CD4-positive, alpha-beta T cell treated with Interleukin-6 at 100 ng/mL for 8 hours (primary cell): ENCODE data around the gene FUCA1.
"Not testable (repeated sequence)": the region's sequence is repeated elsewhere in the genome, so short reads cannot be mapped to it uniquely, and the experiment has no call there.

ENCODE experiments used
- DNase-seq: peaks from one replicate; pipeline ENCODE4 v3.0.0-alpha.2; 2020; ENCODE audit warnings: mixed read lengths, low spot score

FUCA1 gene

GRCh38 chr1:23867895-23868556 lies at the start of gene FUCA1:
TSS of gene FUCA1 (minus strand) at chr1:23868290. CDS start at chr1:23868286, 4 bp downstream.
- DNase-seq: peak; percentile 96

DNA sequence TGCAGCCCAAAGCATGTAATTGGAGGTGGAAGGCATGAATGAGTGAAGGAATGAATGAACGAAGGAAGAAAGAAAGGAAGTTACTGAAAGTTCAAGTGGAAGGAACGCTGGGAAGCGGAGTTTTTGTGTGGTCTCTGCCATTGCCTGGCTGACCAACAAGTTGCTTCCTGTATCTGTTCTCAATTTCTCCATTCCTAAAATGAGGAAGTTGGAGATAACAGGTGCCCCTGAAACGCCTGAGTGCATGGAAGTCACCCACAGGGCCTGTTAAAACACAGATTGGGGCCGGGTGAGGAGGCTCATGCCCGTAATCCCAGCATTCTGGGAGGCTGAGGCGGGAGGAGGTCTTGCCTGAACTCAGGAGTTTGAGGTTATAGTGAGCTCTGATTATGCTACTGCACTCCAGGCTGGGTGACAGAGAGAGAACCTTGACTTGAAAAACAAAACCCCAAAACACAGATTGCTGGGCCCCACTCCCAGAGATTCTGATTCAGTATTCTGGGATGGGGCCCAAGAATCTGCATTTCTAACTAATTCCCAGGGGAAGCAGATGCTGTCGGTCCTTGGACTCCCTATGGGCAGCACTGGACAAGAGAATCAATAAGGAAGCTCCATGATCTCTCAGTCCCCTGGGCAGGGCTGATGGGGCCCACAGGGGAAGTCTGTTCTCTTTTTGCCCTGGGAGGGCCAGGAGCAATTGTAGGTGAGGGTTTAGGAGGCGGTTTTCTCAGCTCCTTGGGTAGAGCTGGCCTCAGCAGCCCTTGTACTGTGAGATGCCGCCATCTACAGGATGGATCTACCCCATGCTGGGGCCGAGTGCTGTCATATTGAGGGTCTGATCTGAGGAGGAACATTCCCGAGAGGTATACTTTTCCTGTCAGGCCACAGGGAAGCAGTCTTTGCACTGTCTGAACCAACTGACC lies 48.4 kb upstream of the FUCA1 start:
- DNase-seq: peak; percentile 44

DNA sequence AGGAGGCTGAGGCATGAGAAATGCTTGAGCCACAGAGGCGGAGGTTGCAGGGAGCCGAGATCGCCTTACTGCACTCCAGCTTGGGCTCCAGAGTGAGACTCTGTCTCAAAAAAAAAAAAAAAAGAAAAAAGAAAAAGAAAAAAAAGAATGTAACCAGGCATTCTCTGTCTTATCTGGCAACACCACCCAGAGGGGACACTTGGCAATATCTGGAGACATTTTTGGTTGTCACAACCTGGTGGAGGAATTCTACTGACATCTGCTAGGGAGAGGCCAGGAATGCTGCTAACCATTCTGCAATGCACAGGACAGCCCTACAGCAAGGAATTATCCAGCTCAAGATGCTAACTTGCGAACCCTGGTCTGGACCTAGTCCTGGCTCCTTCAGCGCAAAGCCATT lies 47.4 kb upstream of the FUCA1 start:
- no peak for DNase-seq

- DNase-seq: no peak
Observed at GRCh38 chr1:23914921-23915320, 46.8 kb upstream of the FUCA1 start.

- DNase-seq: peak; percentile 16
Observed at GRCh38 chr1:23913212-23913880, 45.3 kb upstream of the FUCA1 start, which contains the start of gene CNR2. TSS of gene CNR2 (minus strand) at chr1:23913362. CDS start at chr1:23875617, 37,745 bp downstream.

DNA sequence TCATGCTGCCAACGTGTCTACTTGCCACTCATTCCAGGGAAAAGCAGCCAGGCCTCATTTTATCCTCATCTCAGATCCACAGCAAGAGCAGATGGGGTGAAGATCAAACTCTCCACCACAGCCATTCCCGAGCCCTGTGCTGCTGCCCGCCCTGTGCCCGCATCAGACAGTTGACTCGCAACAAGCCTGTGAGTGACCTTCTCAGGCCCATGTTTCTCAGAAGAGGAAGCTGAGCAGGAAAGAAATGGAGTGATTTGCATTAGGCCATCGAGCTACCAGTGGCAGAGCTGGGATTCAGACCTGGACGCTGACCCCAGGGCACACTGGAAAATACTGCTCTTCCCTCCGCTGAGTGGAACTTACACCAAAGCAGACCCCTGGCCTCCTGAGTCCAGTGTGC lies 43.8 kb upstream of the FUCA1 start:
- no peak for DNase-seq

- DNase-seq: no peak
Observed at GRCh38 chr1:23910553-23911246, 42.6 kb upstream of the FUCA1 start.

GRCh38 chr1:23910144-23910543 lies 42.1 kb upstream of the FUCA1 start:
- no peak for DNase-seq

DNA sequence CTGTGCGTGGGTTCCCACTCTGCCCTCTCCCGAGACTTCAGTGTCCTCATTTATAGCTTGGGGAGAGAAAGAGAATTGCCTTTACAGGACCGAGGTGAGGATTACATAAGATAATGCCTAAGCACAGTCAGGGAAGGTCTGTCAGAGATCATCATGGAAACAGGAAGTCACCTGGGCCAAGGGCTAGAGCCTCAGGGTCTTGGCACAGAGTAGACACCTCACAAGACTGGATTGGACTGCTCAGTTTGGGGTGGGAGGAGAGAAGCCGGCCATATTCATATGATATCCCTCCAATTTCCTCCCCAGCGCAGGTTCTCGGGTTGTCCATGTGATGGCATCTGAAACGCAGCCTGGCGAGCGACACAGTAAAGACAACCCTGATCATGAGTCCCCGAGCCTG lies 41.3 kb upstream of the FUCA1 start:
- no peak for DNase-seq

- no peak for DNase-seq
Observed at GRCh38 chr1:23908453-23909341, 40.6 kb upstream of the FUCA1 start.

- no peak for DNase-seq
Observed at GRCh38 chr1:23906731-23907130, 38.6 kb upstream of the FUCA1 start.

DNA sequence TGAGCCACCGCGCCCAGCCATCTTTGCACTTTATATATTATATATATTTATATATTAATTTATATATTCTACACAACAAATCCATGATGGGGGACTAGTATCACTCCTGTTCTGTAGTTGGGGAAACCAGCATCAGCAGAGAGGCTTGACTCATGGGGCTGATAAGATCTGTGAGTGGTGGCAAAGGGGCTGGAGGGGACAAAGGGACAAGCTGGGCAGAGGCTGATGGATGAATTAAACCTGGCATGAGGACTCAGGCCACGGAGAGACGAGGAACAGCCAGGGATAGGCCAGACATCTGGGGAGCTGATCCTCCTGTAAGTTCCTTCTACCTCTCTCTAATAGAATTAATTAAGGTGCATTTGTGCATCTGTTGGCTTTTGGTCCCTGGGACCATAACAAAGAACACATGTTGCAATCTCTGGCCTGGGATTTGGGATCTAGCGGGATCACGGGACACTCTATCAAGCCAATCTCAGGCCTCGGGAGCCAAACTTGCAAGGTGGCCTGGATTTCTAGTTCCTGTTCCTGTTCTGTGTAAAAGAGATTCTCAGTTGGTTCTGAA lies 37.5 kb upstream of the FUCA1 start:
- no peak for DNase-seq

- no peak for DNase-seq
Observed at GRCh38 chr1:23904748-23905357, 36.8 kb upstream of the FUCA1 start.

DNA sequence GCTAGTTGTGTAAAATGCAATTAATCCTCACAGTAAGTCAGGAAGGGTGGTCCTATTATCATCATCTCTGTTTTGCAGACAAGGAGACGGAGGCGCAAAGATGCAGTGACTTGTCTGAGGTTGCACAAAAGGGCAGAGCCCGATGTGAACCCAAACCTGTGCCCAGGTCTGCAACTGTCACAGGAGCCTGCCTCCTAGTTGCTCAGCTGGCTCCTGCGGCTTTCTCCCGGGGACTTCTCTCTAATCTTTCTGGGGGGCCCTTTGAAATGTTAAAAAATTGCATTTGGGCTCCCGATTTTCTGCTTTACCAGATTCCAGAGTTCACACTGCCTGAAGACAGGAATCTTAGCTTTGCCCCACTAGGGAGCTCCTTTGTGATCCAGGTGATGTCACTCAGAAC lies 35.7 kb upstream of the FUCA1 start:
- DNase-seq: no peak

- DNase-seq: no peak
Observed at GRCh38 chr1:23902321-23903278, 34.5 kb upstream of the FUCA1 start.

- DNase-seq: not testable (repeated sequence)
Observed at GRCh38 chr1:23900017-23900416, 31.9 kb upstream of the FUCA1 start.

- DNase-seq: no peak
Observed at GRCh38 chr1:23899070-23899469, 31.0 kb upstream of the FUCA1 start.

DNA sequence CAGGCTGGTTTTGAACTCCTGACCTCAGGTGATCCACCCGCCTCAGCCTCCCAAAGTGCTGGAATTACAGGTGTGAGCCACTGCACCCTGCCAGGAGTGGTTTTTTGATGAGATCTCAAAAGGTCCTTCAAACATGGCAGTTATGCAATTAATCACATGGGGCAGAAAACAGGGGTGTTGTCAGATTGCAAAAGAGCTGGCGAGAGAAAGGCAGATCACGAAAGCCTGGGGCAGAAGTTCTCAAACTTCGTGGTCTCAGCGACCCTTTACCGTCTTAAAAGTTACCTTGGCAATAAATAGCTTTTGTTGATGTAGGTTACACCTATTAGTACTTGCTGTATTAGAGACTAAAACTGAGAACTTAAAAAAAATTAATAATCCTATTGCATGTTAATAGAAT lies 29.0 kb upstream of the FUCA1 start:
- no peak for DNase-seq

DNA sequence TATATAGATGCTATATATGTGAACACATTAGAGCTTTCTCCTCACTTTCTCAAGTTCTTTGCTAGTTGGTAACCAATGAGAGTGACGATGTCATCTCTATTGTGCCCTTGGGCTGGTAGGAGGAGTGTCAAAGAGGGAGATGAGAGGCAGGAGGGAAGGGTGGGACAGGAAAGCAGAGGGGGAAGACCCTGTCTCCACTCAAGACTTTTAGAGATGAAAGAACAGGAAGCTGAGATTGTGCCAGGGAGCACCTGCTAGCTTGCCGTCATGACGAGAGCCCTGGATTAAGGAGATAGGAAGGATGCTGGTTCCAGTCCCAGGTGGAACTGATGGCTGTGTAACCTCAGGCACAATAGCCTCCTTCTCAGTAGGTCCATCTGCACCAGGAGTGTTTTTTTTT lies 28.4 kb upstream of the FUCA1 start:
- DNase-seq: no peak
